ENCODE results near the gene FERMT2. TPM values are rescaled to one million over a fixed set of nuclear protein-coding genes. Genes with fewer than 3 reads are reported as not detected.

FERMT2 gene
- polyA plus RNA-seq, 1 donor (not counting 4 experiments of a cell fraction or from before 2014, with no cell fraction given), result 19.6 TPM

DNA sequence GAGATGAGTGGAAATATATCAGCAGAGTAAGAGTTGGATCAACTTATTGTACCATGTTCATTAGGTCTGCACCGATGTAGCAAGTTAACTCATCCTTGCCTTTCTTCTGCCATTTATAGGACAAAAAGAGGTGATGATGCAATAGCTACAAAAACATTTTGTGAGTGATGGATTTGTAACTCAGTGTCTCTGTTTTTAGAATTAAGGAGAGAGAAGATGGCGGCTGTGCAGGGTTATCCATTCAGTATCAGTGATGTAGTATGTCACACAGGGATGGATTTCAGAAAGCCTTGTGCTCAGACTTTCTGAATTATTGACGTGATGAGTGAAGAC is 97.4 kb downstream of the FERMT2 start:
- no peak overlapping the region for H2AFZ ChIP-seq (ENCODE audit: control insufficient read depth, low read length)
- DNase-seq (ENCODE audit: low read depth, low spot score) (no peak), FAIRE-seq (no peak)
- H3K4me2 ChIP-seq (ENCODE audit: control insufficient read depth, extremely low read depth, insufficient read depth, low read depth, low read length), result no peak overlapping the region
- H3K9me1 ChIP-seq (ENCODE audit: control insufficient read depth, extremely low read depth, insufficient read depth, low read length), result no peaks in the 10 kb centered on the region
- TF ChIP-seq EZH2 (IDR thresholded peaks at IDR 0.05; ENCODE audit: low read length), result no peak
- TF ChIP-seq, protein P1, sequence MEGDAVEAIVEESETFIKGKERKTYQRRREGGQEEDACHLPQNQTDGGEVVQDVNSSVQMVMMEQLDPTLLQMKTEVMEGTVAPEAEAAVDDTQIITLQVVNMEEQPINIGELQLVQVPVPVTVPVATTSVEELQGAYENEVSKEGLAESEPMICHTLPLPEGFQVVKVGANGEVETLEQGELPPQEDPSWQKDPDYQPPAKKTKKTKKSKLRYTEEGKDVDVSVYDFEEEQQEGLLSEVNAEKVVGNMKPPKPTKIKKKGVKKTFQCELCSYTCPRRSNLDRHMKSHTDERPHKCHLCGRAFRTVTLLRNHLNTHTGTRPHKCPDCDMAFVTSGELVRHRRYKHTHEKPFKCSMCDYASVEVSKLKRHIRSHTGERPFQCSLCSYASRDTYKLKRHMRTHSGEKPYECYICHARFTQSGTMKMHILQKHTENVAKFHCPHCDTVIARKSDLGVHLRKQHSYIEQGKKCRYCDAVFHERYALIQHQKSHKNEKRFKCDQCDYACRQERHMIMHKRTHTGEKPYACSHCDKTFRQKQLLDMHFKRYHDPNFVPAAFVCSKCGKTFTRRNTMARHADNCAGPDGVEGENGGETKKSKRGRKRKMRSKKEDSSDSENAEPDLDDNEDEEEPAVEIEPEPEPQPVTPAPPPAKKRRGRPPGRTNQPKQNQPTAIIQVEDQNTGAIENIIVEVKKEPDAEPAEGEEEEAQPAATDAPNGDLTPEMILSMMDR (optimal IDR thresholded peaks at IDR 0.05 in 1 of 3, IDR thresholded peaks at IDR 0.05 in 1 of 3, conservative IDR thresholded peaks at IDR 0.05 in 1 of 3; ENCODE audit: extremely low read depth in 1 of 3, insufficient read depth in 2 of 3, low read length in 3 of 3), result no peak
- H4K20me1 ChIP-seq (ENCODE audit: control insufficient read depth, extremely low read depth, insufficient read depth, low read length), result no peaks in the 10 kb centered on the region
- peaks cover 4 to 5% of the 10 kb centered on the region in 2 experiments for H3K36me3 ChIP-seq (ENCODE audit: control insufficient read depth in 2 of 2, extremely low read depth in 1 of 2, insufficient read depth in 2 of 2, low read length in 2 of 2)
- H3K4me3 ChIP-seq (ENCODE audit: control insufficient read depth in 2 of 3, extremely low read depth in 1 of 3, insufficient read depth in 2 of 3, low read depth in 1 of 3, low read length in 3 of 3), result no peak overlapping the region
- H3K9ac ChIP-seq (ENCODE audit: control insufficient read depth, extremely low read depth, insufficient read depth, low read length), result no peak overlapping the region
- no peaks in the 10 kb centered on the region for H3K4me1 ChIP-seq (ENCODE audit: control insufficient read depth, extremely low read depth, insufficient read depth, low read length)
- dilution Hi-C loops (cut with MboI; ENCODE audit: extremely low pct_ligation_motif_present, low sequenced_read_pairs), result no loop called here
- no peaks in the 10 kb centered on the region for H3K79me2 ChIP-seq (ENCODE audit: control insufficient read depth, insufficient read depth, low read length)
- no peaks in the 10 kb centered on the region for H3K9me3 ChIP-seq (ENCODE audit: control insufficient read depth, low read depth, low read length)
- H3K27me3 ChIP-seq (ENCODE audit: control insufficient read depth, extremely low read depth, insufficient read depth, low read length), result no peaks in the 10 kb centered on the region
- H3K27ac ChIP-seq (ENCODE audit: control insufficient read depth, insufficient read depth, low read length), result no peak overlapping the region

DNA sequence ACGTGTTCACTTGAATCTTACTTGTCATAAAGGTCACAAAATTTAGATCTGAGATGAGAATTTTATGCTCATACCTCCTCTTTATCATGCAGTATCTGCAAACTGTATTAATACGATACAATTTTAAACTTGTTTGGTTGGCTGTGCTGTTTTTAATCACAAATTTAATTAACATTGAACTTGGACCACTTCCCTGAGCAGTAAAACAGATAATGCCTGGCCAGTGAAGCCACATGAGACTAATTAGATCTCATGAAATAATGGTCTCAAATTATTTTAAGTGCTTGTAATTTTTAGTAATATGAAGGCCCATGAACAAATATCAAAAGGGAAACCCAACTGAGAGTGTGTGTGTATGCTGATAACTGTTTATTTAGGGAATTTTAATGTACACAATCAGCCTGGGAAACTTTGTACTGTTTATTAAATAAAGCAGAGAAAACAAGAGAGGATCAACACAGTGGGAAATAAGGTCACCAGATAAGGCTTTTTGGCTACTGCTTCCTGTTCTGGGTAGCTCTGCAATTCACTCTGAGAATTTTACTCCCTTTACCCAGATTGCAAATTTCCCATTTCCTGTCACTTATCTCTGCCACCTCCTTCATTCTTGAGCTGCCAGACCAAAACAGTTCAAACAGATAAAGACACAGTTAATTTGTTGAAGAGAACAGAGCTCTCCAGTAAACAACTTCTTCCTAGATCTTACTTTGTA is 97.9 kb downstream of the FERMT2 start:
- FAIRE-seq (no peak), DNase-seq (ENCODE audit: low read depth, low spot score) (no peak)
- no peaks in the 10 kb centered on the region for H3K9me3 ChIP-seq (ENCODE audit: control insufficient read depth, low read depth, low read length)
- H4K20me1 ChIP-seq (ENCODE audit: control insufficient read depth, extremely low read depth, insufficient read depth, low read length), result no peaks in the 10 kb centered on the region
- TF ChIP-seq EZH2 (IDR thresholded peaks at IDR 0.05; ENCODE audit: low read length), result no peak
- TF ChIP-seq, protein P1 (optimal IDR thresholded peaks at IDR 0.05 in 1 of 3, IDR thresholded peaks at IDR 0.05 in 1 of 3, conservative IDR thresholded peaks at IDR 0.05 in 1 of 3; ENCODE audit: extremely low read depth in 1 of 3, insufficient read depth in 2 of 3, low read length in 3 of 3), result no peak
- H3K9me1 ChIP-seq (ENCODE audit: control insufficient read depth, extremely low read depth, insufficient read depth, low read length), result no peaks in the 10 kb centered on the region
- peaks cover 1 to 2% of the 10 kb centered on the region in 2 experiments for H3K36me3 ChIP-seq (ENCODE audit: control insufficient read depth in 2 of 2, extremely low read depth in 1 of 2, insufficient read depth in 2 of 2, low read length in 2 of 2)
- dilution Hi-C loops (cut with MboI; ENCODE audit: extremely low pct_ligation_motif_present, low sequenced_read_pairs), result no loop called here
- H3K27ac ChIP-seq (ENCODE audit: control insufficient read depth, insufficient read depth, low read length), result no peak overlapping the region
- no peak overlapping the region for H2AFZ ChIP-seq (ENCODE audit: control insufficient read depth, low read length)
- no peaks in the 10 kb centered on the region for H3K4me1 ChIP-seq (ENCODE audit: control insufficient read depth, extremely low read depth, insufficient read depth, low read length)
- H3K79me2 ChIP-seq (ENCODE audit: control insufficient read depth, insufficient read depth, low read length), result no peaks in the 10 kb centered on the region
- no peak overlapping the region for H3K4me2 ChIP-seq (ENCODE audit: control insufficient read depth, extremely low read depth, insufficient read depth, low read depth, low read length)
- no peak overlapping the region for H3K4me3 ChIP-seq (ENCODE audit: control insufficient read depth in 2 of 3, extremely low read depth in 1 of 3, insufficient read depth in 2 of 3, low read depth in 1 of 3, low read length in 3 of 3)
- no peaks in the 10 kb centered on the region for H3K27me3 ChIP-seq (ENCODE audit: control insufficient read depth, extremely low read depth, insufficient read depth, low read length)
- no peak overlapping the region for H3K9ac ChIP-seq (ENCODE audit: control insufficient read depth, extremely low read depth, insufficient read depth, low read length)
